Panc1 (cell line): ENCODE results near the gene MBD4.

Experiments used
- CTCF ChIP-seq: fragments of 450-650 bp; IDR thresholded peaks from 2 replicates; pipeline ENCODE4 v1.5.1; 2017; ENCODE audit warnings: mild to moderate bottlenecking
- POLR2AphosphoS5 ChIP-seq: IDR thresholded peaks from 2 replicates; pipeline ENCODE4 v1.6.1; 2012; ENCODE audit warnings: mild to moderate bottlenecking, low read depth, low read length, moderate library complexity
- REST ChIP-seq, 2 experiments: IDR thresholded peaks; 2 replicates each; pipeline ENCODE4 v1.6.1; 2011 to 2012; ENCODE audit warnings: low read depth in 2 of 2, control low read depth in 1 of 2, low read length in 1 of 2, mild to moderate bottlenecking in 1 of 2, moderate library complexity in 1 of 2; ENCODE audit not compliant: insufficient read depth in 1 of 2
- SIN3A ChIP-seq: IDR thresholded peaks from 2 replicates; pipeline ENCODE4 v1.6.1; 2012; ENCODE audit warnings: low read depth, mild to moderate bottlenecking, low read length, moderate library complexity, borderline replicate concordance; ENCODE audit not compliant: insufficient read depth
- TCF7L2 ChIP-seq: IDR thresholded peaks from 2 replicates; pipeline ENCODE4 v1.6.1; 2011; ENCODE audit warnings: mild to moderate bottlenecking, low read depth, low read length, inconsistent platforms

GRCh38 chr3:129403450-129403849, 36.3 kb downstream of the MBD4 start:
- no peak for TF ChIP-seq REST (IDR thresholded peaks at IDR 0.05; ENCODE audit: insufficient read depth in 1 of 2, low read depth in 2 of 2, low read length in 1 of 2)
- TF ChIP-seq SIN3A = no peak
- TF ChIP-seq CTCF = no peak
- TF ChIP-seq POLR2AphosphoS5 = no peak
- no peak for TF ChIP-seq TCF7L2
